NCI-H146 (cell line): ENCODE data around the gene AGR2.
A peak's percentile ranks its signal among the peaks of the same experiment; 100 is the strongest.
"Not testable (repeated sequence)": the region's sequence is repeated elsewhere in the genome, so short reads cannot be mapped to it uniquely, and the experiment has no call there.

ENCODE experiments used
- DNase-seq: peaks from one replicate; lab custom pipeline; 2025; lab: John Stamatoyannopoulos, UW

The AGR2 gene

GRCh38 chr7:16804674-16805439 is at the start of gene AGR2:
TSS of gene AGR2 (minus strand) at chr7:16804999. CDS start at chr7:16801796, 3,203 bp downstream.
- DNase-seq, result peak; percentile 32

DNA sequence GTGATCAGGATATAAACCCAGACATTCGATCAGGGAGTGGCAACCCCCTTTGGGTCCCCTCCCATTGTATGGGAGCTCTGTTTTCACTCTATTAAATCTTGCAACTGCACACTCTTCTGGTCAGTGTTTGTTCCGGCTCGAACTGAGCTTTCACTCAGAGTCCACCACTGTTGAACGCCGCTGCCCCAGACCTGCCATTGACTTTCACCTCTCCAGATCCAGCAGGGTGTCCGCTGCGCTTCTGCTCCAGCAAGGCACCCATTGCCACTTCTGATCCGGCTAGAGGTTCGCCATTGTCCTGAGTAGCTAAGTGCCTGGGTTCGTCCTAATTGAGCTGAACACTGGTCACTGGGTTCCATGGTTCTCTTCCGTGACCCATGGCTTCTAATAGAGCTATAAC is 48.4 kb upstream of the AGR2 start:
- not testable (repeated sequence) for DNase-seq

- DNase-seq, result no peak
Measured at GRCh38 chr7:16851829-16852228, 47.0 kb upstream of the AGR2 start.

- DNase-seq, result no peak
Measured at GRCh38 chr7:16850614-16851466, 46.0 kb upstream of the AGR2 start.

GRCh38 chr7:16849296-16850148 is 44.7 kb upstream of the AGR2 start:
- no peak for DNase-seq

- DNase-seq, result peak; percentile 81
Measured at GRCh38 chr7:16847381-16847860, 42.6 kb upstream of the AGR2 start.

- DNase-seq, result peak; percentile 28
Measured at GRCh38 chr7:16846601-16847165, 41.9 kb upstream of the AGR2 start.

GRCh38 chr7:16845746-16846145 is 40.9 kb upstream of the AGR2 start:
- DNase-seq, result no peak

GRCh38 chr7:16841681-16842080 is 36.9 kb upstream of the AGR2 start:
- DNase-seq, result no peak

DNA sequence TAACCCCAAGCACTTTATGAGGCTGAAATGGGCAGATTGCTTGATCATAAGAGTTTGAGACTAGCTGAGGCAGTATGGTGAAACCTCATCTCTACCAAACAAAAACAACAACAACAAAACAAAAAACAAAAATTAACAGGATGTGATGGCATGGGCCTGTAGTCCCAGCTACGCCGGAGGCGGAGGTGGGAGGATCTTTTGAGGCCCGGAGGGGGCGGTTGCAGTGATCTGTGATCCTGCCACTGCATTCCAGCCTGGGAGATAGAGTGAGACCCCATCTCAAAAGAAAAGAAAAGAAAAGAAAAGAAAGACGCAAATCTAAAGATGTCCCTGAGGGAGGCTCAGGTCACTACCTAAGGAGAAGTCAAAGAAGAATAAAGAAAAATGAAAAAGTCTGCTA is 35.3 kb upstream of the AGR2 start:
- no peak for DNase-seq

DNA sequence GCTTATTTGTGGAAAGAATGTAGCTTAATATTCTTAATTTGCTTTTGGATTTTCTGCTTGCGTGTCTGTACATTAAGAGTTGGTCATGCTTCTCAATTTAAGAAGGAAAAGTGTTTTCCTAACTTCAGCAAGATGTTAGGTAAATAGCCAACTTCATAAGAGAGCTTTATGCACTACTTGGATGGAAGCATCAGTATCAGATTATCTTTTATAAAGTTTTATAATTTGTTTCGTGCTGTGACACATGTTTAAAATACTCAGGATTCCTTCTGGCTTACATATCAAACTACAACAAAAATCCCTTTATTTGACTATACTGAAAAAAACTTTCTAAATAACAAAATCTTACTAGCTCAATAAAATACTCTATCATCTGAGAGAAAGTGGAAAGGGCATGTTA is 34.8 kb upstream of the AGR2 start:
- no peak for DNase-seq

DNA sequence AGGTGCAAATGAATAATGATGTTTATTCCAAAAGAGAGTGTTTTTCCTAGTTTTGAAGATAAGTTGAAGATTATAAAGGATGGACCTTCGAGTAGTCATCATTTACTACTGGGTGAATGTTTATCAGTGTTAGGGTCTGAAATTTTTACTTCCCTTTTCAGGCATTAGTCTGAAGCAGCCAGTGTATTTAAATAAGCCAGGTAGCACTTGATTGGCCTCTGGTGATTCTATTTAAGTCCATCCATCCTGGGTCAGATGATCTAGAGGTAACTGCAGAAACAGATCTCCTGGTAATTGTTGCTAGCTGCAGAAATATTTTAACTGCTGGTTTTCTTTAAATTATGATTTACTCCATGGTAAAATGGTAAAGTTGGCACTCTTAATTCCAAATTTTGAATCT is 34.1 kb upstream of the AGR2 start:
- no peak for DNase-seq

GRCh38 chr7:16838386-16838785 is 33.6 kb upstream of the AGR2 start:
- no peak for DNase-seq

DNA sequence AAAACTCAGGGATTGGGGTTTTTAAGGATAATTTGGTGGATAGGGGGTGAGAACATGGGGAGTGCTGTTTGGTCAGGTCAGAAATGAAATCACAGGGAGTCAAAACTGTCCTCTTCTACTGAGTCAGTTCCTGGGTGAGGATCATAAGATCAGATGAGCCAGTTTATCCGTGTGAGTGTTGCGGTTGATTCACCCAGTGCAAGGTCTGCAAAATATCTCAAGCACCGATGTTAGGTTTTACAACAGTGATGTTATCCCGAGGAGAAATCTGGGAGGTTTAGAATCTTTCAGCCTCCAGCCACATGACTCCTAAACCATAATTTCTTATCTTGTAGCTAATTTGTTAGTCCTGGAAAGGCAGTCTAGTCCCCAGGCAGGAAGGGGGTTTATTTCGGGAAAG is 31.7 kb upstream of the AGR2 start:
- DNase-seq, result no peak

DNA sequence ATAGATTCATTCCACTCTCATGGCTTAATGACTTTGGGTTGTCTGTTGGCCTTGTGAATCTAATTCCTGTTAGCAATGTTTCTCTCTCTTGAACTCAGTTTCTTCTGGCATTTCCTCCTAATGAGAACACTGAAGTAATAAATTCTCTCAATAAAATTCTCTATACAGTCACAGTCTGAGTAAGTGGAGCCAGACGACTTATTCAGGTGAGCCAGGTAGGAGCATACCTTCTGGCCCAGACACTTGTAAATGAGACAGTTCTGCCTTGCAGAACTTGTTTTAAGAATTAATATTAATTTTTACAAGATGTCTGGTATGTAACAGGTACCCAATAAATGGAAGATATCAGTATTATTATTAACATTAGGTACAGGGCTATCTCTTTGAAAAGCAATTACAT is 28.6 kb upstream of the AGR2 start:
- DNase-seq, result no peak

GRCh38 chr7:16826060-16826459 is 21.3 kb upstream of the AGR2 start:
- DNase-seq, result no peak

DNA sequence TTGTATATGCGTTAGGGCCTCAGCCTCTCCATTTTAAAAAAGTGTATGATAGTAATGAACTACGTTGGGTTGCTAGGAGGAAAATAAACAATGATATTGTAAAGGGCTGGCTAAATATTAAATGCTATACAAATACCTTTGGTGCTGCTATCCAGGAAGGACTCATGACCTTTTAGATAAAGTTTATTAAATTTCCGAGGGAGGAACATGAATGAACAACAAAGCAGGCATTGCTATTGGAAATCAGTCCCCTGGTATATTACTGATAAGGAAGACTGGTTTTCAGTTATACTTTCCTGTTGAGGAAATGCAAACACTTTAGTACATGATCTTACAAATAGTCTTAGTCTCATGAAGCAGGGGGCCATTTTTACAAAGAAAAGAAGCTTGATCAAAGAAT is 17.2 kb upstream of the AGR2 start:
- no peak for DNase-seq

DNA sequence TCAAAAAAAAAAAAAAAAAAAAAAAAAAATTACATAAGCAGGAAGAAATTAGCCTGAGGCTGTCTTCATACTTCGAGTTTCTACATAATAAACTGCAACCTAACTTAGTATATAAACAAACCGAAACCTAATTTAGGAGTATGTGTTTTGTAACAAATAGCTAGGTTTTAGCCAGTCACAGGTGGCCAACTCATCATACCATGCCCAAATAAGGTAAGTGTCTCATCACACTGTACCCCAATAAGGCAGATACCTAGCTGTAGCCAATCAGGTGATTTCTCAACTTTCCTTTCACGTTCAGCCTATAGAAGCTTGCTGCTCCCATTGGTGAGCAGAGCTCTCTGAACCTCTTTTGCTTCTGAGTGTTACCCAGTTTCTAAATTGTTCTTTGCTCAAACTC is 13.9 kb upstream of the AGR2 start:
- no peak for DNase-seq

DNA sequence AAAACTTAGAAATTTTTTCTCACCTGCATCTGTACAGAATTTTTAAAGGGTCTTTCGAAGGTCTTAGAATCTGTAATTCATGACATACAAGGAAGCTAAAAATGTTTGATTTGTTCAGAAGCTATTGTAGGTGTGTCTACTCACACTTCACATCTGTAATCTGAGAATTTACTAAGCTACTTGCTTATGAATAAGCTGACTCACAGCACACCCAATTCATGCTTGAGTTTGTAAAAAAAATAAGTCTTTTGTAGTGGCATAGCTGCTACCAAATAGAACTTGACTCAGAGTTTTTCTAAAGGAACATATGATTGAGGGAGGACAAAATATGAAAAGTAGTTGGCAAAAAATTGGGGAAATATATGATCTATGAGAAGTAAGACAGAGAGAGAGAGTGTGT is 12.7 kb upstream of the AGR2 start:
- no peak for DNase-seq

- DNase-seq, result no peak
Measured at GRCh38 chr7:16816824-16817223, 12.0 kb upstream of the AGR2 start.

GRCh38 chr7:16815001-16815400 is 10.2 kb upstream of the AGR2 start:
- no peak for DNase-seq

DNA sequence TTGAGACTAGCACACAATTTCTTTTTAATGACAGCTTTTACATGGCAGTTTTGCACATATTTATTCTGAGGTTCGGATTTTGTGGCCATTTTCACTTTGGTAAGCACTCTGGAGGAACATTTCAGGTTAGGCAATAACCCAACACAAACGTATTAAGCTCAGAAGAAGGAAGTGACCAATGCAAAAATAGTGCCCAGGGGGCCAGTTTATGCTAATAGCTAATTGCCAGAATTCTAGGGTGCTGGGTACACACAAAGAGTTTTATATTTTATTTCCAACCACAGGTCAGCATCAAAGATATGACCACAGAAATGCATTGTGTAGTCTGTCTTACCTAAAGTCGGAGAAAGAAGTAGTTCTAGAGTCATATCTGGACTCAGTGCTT is 8.4 kb upstream of the AGR2 start:
- no peak for DNase-seq
